PC-3 (cell line): Measurements from ENCODE around the gene SLC2A4RG.

Experiments used
- EZH2 ChIP-seq: fragments of 300-600 bp; sonication (generic); IDR thresholded peaks from one replicate; pipeline ENCODE4 v1.6.1; 2017; ENCODE audit warnings: antibody characterized with exemption, mild to moderate bottlenecking, low read length; ENCODE audit not compliant: unreplicated experiment
- TF ChIP-seq, protein P1 (sequence below): fragments of 300-600 bp; sonication (generic); conservative IDR thresholded peaks from 2 replicates; pipeline ENCODE4 v1.5.1; 2017; ENCODE audit warnings: antibody characterized with exemption, low read depth, mild to moderate bottlenecking, low read length

- TF ChIP-seq EZH2, result no peak
- TF ChIP-seq, protein P1, sequence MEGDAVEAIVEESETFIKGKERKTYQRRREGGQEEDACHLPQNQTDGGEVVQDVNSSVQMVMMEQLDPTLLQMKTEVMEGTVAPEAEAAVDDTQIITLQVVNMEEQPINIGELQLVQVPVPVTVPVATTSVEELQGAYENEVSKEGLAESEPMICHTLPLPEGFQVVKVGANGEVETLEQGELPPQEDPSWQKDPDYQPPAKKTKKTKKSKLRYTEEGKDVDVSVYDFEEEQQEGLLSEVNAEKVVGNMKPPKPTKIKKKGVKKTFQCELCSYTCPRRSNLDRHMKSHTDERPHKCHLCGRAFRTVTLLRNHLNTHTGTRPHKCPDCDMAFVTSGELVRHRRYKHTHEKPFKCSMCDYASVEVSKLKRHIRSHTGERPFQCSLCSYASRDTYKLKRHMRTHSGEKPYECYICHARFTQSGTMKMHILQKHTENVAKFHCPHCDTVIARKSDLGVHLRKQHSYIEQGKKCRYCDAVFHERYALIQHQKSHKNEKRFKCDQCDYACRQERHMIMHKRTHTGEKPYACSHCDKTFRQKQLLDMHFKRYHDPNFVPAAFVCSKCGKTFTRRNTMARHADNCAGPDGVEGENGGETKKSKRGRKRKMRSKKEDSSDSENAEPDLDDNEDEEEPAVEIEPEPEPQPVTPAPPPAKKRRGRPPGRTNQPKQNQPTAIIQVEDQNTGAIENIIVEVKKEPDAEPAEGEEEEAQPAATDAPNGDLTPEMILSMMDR, result no peak
These were observed 19.9 kb downstream of the SLC2A4RG start for GRCh38 chr20:63759377-63759901.
